ENCODE results near the gene JAM3. TPM values are rescaled to one million over a fixed set of nuclear protein-coding genes. Genes with fewer than 3 reads are reported as not detected.

Gene JAM3
- total and polyA plus RNA-seq, 2 of the 8 experiments (the other 6 are each of a cell fraction or from before 2014, with no cell fraction given) = 19.6 to 42.8 TPM

DNA sequence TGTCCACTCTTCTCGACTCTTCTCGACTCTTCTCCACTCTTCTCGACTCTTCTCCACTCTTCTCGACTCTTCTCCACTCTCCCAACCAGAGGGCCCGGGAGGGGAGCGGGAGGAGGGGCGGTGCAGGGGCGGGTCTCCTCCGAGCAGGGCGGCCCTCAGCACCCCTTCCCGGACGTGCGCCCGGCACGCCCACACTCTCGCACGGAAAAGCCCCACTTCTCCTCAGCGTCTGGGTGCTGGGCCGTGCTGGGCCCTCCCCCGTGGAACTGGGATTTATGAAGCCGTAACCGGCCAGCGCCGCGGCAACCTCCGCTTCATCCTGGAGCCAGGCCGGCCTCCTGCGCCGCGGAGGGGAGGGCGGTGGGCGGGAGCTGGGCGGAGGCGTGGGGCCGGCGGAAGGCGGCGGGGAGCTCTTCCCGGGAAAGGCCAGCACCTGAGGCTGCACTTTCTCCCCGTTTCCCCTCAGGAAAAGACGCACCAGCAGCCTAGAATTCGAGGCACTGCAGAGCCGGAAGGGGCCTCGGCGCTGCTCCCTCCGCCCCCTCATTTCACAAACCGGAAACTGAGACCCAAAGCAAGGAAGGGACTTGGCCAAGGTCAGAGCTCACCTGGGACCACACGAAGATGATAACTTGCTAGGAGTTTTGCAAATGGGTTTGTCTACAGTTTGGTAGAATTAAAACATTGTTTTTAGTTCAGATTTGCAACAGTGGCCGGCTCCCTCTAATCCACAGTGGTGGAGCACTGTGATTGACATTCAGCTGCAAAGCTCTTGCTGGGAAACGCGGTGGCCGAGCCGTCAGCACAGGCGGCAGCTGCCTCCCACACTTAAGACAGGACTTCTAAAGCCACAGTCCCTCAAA, 31.6 kb upstream of the JAM3 start:
- H2BK15ac ChIP-seq (ENCODE audit: low read length) = no peak overlapping the region
- peak overlapping the region; percentile 64 for H4K5ac ChIP-seq (ENCODE audit: insufficient read length, low read depth, low read length)
- WGBS, 2 experiments (ENCODE audit: extremely low coverage in 1 of 2, insufficient coverage in 1 of 2, insufficient read length in 1 of 2, insufficient replicate concordance in 2 of 2, low coverage in 1 of 2, low lambda C conversion rate in 2 of 2, missing lambda C conversion rate in 1 of 2) = 3% methylated on average over 18 of the region's 54 CpGs; no CpG with 5 or more reads in 1 of the 2 experiments
- H2BK20ac ChIP-seq (ENCODE audit: low read length) = no peak overlapping the region
- H4K8ac ChIP-seq (ENCODE audit: extremely low read depth, insufficient read depth, low read length) = no peak overlapping the region
- H3K27ac ChIP-seq (ENCODE audit: low read depth, low read length) = no peak overlapping the region
- no peaks in the 10 kb centered on the region for H3K79me2 ChIP-seq (ENCODE audit: control insufficient read depth in 1 of 2, insufficient read depth in 2 of 2, low read length in 2 of 2)
- no peaks in the 10 kb centered on the region for H3K36me3 ChIP-seq (ENCODE audit: control insufficient read depth in 2 of 4, insufficient read depth in 4 of 4, low read length in 3 of 4)
- peak overlapping the region; percentile 78 for H2AFZ ChIP-seq (ENCODE audit: low read length)
- H3K9me3 ChIP-seq (ENCODE audit: insufficient read depth in 2 of 2, low read depth in 1 of 2, low read length in 1 of 2) = no peaks in the 10 kb centered on the region
- H3K14ac ChIP-seq (ENCODE audit: insufficient read length) = no peak overlapping the region
- peak overlapping the region; percentile 79 for H3K18ac ChIP-seq (ENCODE audit: extremely low read depth, low read length)
- no peaks in the 10 kb centered on the region for H3K79me1 ChIP-seq (ENCODE audit: low read depth, low read length)
- peak overlapping the region; percentile 74 to 93 for H3K4me2 ChIP-seq (ENCODE audit: insufficient read depth in 1 of 2, low read depth in 2 of 2, low read length in 2 of 2)
- H3K4me1 ChIP-seq (replicated peaks in 1 of 4; ENCODE audit: control insufficient read depth in 3 of 4, insufficient read depth in 4 of 4, low read length in 3 of 4) = peaks cover 3 to 30% (median 24%) of the 10 kb centered on the region in 4 experiments
- H2BK12ac ChIP-seq (ENCODE audit: low read depth, low read length) = no peak overlapping the region
- peak overlapping the region; percentile 79 for H3K4ac ChIP-seq (replicated peaks; ENCODE audit: insufficient read length, low read depth, low read length)
- no peak overlapping the region for H3K23ac ChIP-seq (ENCODE audit: insufficient read length)
- no peak overlapping the region for H3K56ac ChIP-seq (replicated peaks; ENCODE audit: insufficient read length, low read depth, low read length)
- no peaks in the 10 kb centered on the region for H4K20me1 ChIP-seq (replicated peaks in 1 of 2; ENCODE audit: control insufficient read depth in 1 of 2, insufficient read depth in 2 of 2, low read length in 2 of 2)
- H3K4me3 ChIP-seq (ENCODE audit: extremely low read depth in 1 of 4, insufficient read depth in 2 of 4, low read depth in 3 of 4, low read length in 4 of 4) = peak overlapping the region; percentile 51 to 86 (median 72)
- peak overlapping the region; percentile 36 for H4K91ac ChIP-seq (replicated peaks; ENCODE audit: insufficient read length, low read length)
- no peak overlapping the region for H2BK120ac ChIP-seq (replicated peaks; ENCODE audit: low read depth, low read length)
- H3K23me2 ChIP-seq (ENCODE audit: low read depth, low read length) = peaks cover 2% of the 10 kb centered on the region; the same call in 1 of the 2 replicates
- peak in 1 of 2 experiments; percentile 83 for DNase-seq (ENCODE audit: low read depth in 1 of 2, low spot score in 2 of 2)
- no peak for FAIRE-seq
- peaks cover 0 to 3% (median 1%) of the 10 kb centered on the region in 4 experiments; a peak in 4 of 7 replicates for H3K27me3 ChIP-seq (replicated peaks in 1 of 4; ENCODE audit: control insufficient read depth in 3 of 4, extremely low read depth in 1 of 4, insufficient read depth in 3 of 4, low read length in 3 of 4)
- ChIA-PET POLR2A (ENCODE audit: partially characterized antibody) (interaction anchor here (1.0 to 2.0 kb wide), 7 partner anchors 9 to 89 kb away, joined by 3 to 9 read pairs (median 4); no protein-coding TSS in a partner anchor), CTCF (ENCODE audit: partially characterized antibody) (interaction anchor here (0.6 to 13.6 kb wide), 8 partner anchors 9 to 120 kb away, joined by 3 to 178 read pairs (median 4); no protein-coding TSS in a partner anchor)
- peak overlapping the region in 2 of 4 experiments; percentile 38 to 48; a peak in 2 of 7 replicates for H3K9ac ChIP-seq (replicated peaks in 1 of 4; ENCODE audit: extremely low read depth in 1 of 4, low read depth in 3 of 4, low read length in 3 of 4)
- no peak overlapping the region for H2AK5ac ChIP-seq (ENCODE audit: low read depth, low read length)
- peak overlapping the region; percentile 68; the same call in 1 of the 2 replicates for H2BK5ac ChIP-seq (ENCODE audit: low read depth, low read length)
- TF ChIP-seq E2F6 (IDR thresholded peaks at IDR 0.05) (peak; percentile 48; the same call in 1 of the 2 replicates), EP300 (IDR thresholded peaks at IDR 0.05; ENCODE audit: borderline replicate concordance in 1 of 2, low read depth in 2 of 2, low read length in 2 of 2) (peak in 1 of 2 experiments; percentile 24; a peak in 1 of 3 replicates), POLR2A (IDR thresholded peaks at IDR 0.05; ENCODE audit: control extremely low read depth in 1 of 2, low read depth in 2 of 2, low read length in 2 of 2) (0 out of 3 replicates have a peak, but pooled peaks of 1 of the 2 experiments have one; percentile 15), YY1 (IDR thresholded peaks at IDR 0.05; ENCODE audit: low read depth, low read length) (0 out of 2 replicates have a peak, but pooled peaks have one; percentile 5), CHD2 (IDR thresholded peaks at IDR 0.05; ENCODE audit: low read length) (no peak), EGR1 (IDR thresholded peaks at IDR 0.05; ENCODE audit: borderline replicate concordance, low read depth, low read length) (peak; percentile 96), RBBP5 (IDR thresholded peaks at IDR 0.05; ENCODE audit: borderline replicate concordance, low read depth, low read length) (peak; percentile 94)
- TF ChIP-seq, protein P1, sequence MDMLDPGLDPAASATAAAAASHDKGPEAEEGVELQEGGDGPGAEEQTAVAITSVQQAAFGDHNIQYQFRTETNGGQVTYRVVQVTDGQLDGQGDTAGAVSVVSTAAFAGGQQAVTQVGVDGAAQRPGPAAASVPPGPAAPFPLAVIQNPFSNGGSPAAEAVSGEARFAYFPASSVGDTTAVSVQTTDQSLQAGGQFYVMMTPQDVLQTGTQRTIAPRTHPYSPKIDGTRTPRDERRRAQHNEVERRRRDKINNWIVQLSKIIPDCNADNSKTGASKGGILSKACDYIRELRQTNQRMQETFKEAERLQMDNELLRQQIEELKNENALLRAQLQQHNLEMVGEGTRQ (IDR thresholded peaks at IDR 0.05; ENCODE audit: low read length) = no peak

Data from H1 (cell line).